ENCODE data around the gene CPLX4. TPM values are rescaled to one million over a fixed set of nuclear protein-coding genes. Genes with fewer than 3 reads are reported as not detected.
A peak's percentile ranks its signal among the peaks of the same experiment; 100 is the strongest.

CPLX4 gene
- total RNA-seq, result not detected
- long read RNA-seq, result 0 reads

GRCh38 chr18:59318460-59319050 is at the start of gene CPLX4:
CPLX4 (minus strand) TSS chr18:59318649; CDS start chr18:59318462, 187 bp downstream.
- DNase-seq (ENCODE audit: low spot score), result no peak
- intact Hi-C loops (cut with DNase I), result no loop called here

GRCh38 chr18:59360381-59360780 is 41.9 kb upstream of the CPLX4 start:
- intact Hi-C loops (cut with DNase I), result no loop called here

GRCh38 chr18:59359576-59359952 is 41.1 kb upstream of the CPLX4 start:
- intact Hi-C loops (cut with DNase I), result no loop called here
- DNase-seq (ENCODE audit: low spot score), result no peak

More at GRCh38 chr18:59360381-59360780, 41.9 kb upstream of the CPLX4 start:
- no peak for DNase-seq (ENCODE audit: low spot score)

GRCh38 chr18:59358712-59359575 is 40.5 kb upstream of the CPLX4 start, which contains the start of gene LMAN1:
LMAN1 (minus strand) TSS chr18:59359265; CDS start chr18:59359244, 21 bp downstream.
- intact Hi-C loops (cut with DNase I), result no loop called here
- DNase-seq (ENCODE audit: low spot score), result peak; percentile 96

GRCh38 chr18:59358414-59358711 is 39.9 kb upstream of the CPLX4 start:
- intact Hi-C loops (cut with DNase I), result no loop called here
- DNase-seq (ENCODE audit: low spot score), result no peak

GRCh38 chr18:59357928-59358327 is 39.5 kb upstream of the CPLX4 start:
- intact Hi-C loops (cut with DNase I), result no loop called here
- DNase-seq (ENCODE audit: low spot score), result no peak

GRCh38 chr18:59354731-59355130 is 36.3 kb upstream of the CPLX4 start:
- intact Hi-C loops (cut with DNase I), result no loop called here
- DNase-seq (ENCODE audit: low spot score), result no peak

- intact Hi-C loops (cut with DNase I), result no loop called here
- no peak for DNase-seq (ENCODE audit: low spot score)
Measured at GRCh38 chr18:59353079-59353680, 34.7 kb upstream of the CPLX4 start.

GRCh38 chr18:59352250-59352855 is 33.9 kb upstream of the CPLX4 start:
- DNase-seq (ENCODE audit: low spot score), result no peak
- intact Hi-C loops (cut with DNase I), result no loop called here

GRCh38 chr18:59345556-59345955 is 27.1 kb upstream of the CPLX4 start:
- no peak for DNase-seq (ENCODE audit: low spot score)

GRCh38 chr18:59344996-59345395 is 26.5 kb upstream of the CPLX4 start:
- intact Hi-C loops (cut with DNase I), result no loop called here
- DNase-seq (ENCODE audit: low spot score), result no peak

More at GRCh38 chr18:59345556-59345955, 27.1 kb upstream of the CPLX4 start:
- intact Hi-C loops (cut with DNase I), result no loop called here

GRCh38 chr18:59343926-59344325 is 25.5 kb upstream of the CPLX4 start:
- no peak for DNase-seq (ENCODE audit: low spot score)
- intact Hi-C loops (cut with DNase I), result no loop called here

- no peak for DNase-seq (ENCODE audit: low spot score)
Measured at GRCh38 chr18:59340817-59341216, 22.4 kb upstream of the CPLX4 start.

GRCh38 chr18:59340312-59340711 is 21.9 kb upstream of the CPLX4 start:
- intact Hi-C loops (cut with DNase I), result no loop called here
- no peak for DNase-seq (ENCODE audit: low spot score)

More at GRCh38 chr18:59340817-59341216, 22.4 kb upstream of the CPLX4 start:
- intact Hi-C loops (cut with DNase I), result no loop called here

- intact Hi-C loops (cut with DNase I), result no loop called here
- DNase-seq (ENCODE audit: low spot score), result no peak
Measured at GRCh38 chr18:59332986-59333385, 14.5 kb upstream of the CPLX4 start.

- intact Hi-C loops (cut with DNase I), result no loop called here
- DNase-seq (ENCODE audit: low spot score), result no peak
Measured at GRCh38 chr18:59328683-59329082, 10.2 kb upstream of the CPLX4 start.

GRCh38 chr18:59325965-59326364 is 7.5 kb upstream of the CPLX4 start:
- intact Hi-C loops (cut with DNase I), result no loop called here
- no peak for DNase-seq (ENCODE audit: low spot score)

- intact Hi-C loops (cut with DNase I), result no loop called here
Measured at GRCh38 chr18:59324623-59324971, 6.1 kb upstream of the CPLX4 start.

GRCh38 chr18:59323931-59324622 is 5.6 kb upstream of the CPLX4 start:
- DNase-seq (ENCODE audit: low spot score), result no peak
- intact Hi-C loops (cut with DNase I), result no loop called here

More at GRCh38 chr18:59324623-59324971, 6.1 kb upstream of the CPLX4 start:
- DNase-seq (ENCODE audit: low spot score), result no peak

- no peak for DNase-seq (ENCODE audit: low spot score)
- intact Hi-C loops (cut with DNase I), result no loop called here
Measured at GRCh38 chr18:59311631-59312030, 6.8 kb downstream of the CPLX4 start.
